ENCODE data around the gene MYO5A.
A peak's percentile ranks its signal among the peaks of the same experiment; 100 is the strongest.

MYO5A gene

GRCh38 chr15:52392008-52392687 is 136.5 kb downstream of the MYO5A start:
- peak; percentile 40 for DNase-seq (ENCODE audit: low read depth)
- H3K4me3 ChIP-seq (ENCODE audit: control insufficient read depth, low read depth, low read length) = no peak overlapping the region
- TF ChIP-seq CTCF (conservative IDR thresholded peaks at IDR 0.05; ENCODE audit: control insufficient read depth, insufficient read depth, low read depth, low read length) = no peak

- DNase-seq (ENCODE audit: low read depth) = no peak
- H3K4me3 ChIP-seq (ENCODE audit: control insufficient read depth, low read depth, low read length) = no peak overlapping the region
- no peak for TF ChIP-seq CTCF (conservative IDR thresholded peaks at IDR 0.05; ENCODE audit: control insufficient read depth, insufficient read depth, low read depth, low read length)
Observed at GRCh38 chr15:52391069-52391468, 137.6 kb downstream of the MYO5A start.

GRCh38 chr15:52385670-52386069 is 143.0 kb downstream of the MYO5A start:
- no peak for DNase-seq (ENCODE audit: low read depth)
- H3K4me3 ChIP-seq (ENCODE audit: control insufficient read depth, low read depth, low read length) = no peak overlapping the region
- TF ChIP-seq CTCF (conservative IDR thresholded peaks at IDR 0.05; ENCODE audit: control insufficient read depth, insufficient read depth, low read depth, low read length) = no peak

- H3K4me3 ChIP-seq (ENCODE audit: control insufficient read depth, low read depth, low read length) = no peak overlapping the region
- TF ChIP-seq CTCF (conservative IDR thresholded peaks at IDR 0.05; ENCODE audit: control insufficient read depth, insufficient read depth, low read depth, low read length) = no peak
- DNase-seq (ENCODE audit: low read depth) = no peak
Observed at GRCh38 chr15:52383100-52383588, 145.5 kb downstream of the MYO5A start.

DNA sequence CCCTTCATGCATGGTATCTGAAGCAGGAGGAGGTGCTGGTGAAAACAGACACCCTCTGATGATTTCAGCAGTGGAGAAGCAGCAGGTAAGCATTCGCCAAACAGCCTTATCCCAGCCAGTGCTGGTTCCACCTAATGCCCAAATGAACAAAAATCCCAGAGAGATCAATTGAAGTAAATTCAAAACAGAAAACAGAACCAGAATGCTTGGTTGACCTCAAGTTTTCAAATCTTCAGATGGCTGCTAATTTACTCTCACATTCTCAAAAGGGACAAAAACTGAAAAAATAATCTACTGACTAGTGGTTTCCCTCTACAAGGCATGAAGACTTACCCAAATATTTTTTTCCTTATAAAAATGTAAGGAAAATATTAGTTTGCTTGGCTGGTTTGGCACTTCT is 146.0 kb downstream of the MYO5A start:
- DNase-seq (ENCODE audit: low read depth) = no peak
- TF ChIP-seq CTCF (conservative IDR thresholded peaks at IDR 0.05; ENCODE audit: control insufficient read depth, insufficient read depth, low read depth, low read length) = no peak

GRCh38 chr15:52379395-52380106 is 149.1 kb downstream of the MYO5A start:
- TF ChIP-seq CTCF (conservative IDR thresholded peaks at IDR 0.05; ENCODE audit: control insufficient read depth, insufficient read depth, low read depth, low read length) = no peak
- no peak overlapping the region for H3K4me3 ChIP-seq (ENCODE audit: control insufficient read depth, low read depth, low read length)
- no peak for DNase-seq (ENCODE audit: low read depth)

More for the DNA sequence above, 146.0 kb downstream of the MYO5A start:
- H3K4me3 ChIP-seq (ENCODE audit: control insufficient read depth, low read depth, low read length) = no peak overlapping the region
